C4-2B (cell line): ENCODE results near the gene CHN1.

Experiments used
- ZFX ChIP-seq: fragments of 450-650 bp; IDR thresholded peaks from 2 replicates; pipeline ENCODE4 v1.6.1; 2017
- TF ChIP-seq, protein P1 (sequence below): fragments of 450-650 bp; conservative IDR thresholded peaks from 2 replicates; pipeline ENCODE4 v1.5.1; 2017; ENCODE audit warnings: mild to moderate bottlenecking

DNA sequence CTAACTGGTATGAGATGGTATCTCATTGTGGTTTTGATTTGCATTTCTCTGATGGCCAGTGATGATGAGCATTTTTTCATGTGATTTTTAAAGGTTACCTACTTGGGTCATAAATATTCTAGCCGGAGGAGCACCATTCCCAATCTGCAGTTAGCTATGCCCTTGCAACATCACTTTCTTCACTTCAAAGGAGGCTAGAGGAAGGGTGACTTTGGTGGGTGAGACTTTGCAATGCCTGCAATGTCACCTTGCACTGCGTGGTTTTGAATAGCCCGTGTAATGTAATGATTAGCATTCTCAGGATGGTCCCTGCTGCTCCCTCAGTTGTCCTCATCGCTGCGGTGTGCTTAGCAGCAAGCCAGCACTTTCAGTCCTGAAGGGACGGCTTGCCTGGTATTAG lies 184.8 kb downstream of the CHN1 start:
- TF ChIP-seq, protein P1, sequence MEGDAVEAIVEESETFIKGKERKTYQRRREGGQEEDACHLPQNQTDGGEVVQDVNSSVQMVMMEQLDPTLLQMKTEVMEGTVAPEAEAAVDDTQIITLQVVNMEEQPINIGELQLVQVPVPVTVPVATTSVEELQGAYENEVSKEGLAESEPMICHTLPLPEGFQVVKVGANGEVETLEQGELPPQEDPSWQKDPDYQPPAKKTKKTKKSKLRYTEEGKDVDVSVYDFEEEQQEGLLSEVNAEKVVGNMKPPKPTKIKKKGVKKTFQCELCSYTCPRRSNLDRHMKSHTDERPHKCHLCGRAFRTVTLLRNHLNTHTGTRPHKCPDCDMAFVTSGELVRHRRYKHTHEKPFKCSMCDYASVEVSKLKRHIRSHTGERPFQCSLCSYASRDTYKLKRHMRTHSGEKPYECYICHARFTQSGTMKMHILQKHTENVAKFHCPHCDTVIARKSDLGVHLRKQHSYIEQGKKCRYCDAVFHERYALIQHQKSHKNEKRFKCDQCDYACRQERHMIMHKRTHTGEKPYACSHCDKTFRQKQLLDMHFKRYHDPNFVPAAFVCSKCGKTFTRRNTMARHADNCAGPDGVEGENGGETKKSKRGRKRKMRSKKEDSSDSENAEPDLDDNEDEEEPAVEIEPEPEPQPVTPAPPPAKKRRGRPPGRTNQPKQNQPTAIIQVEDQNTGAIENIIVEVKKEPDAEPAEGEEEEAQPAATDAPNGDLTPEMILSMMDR, result no peak
- TF ChIP-seq ZFX, result no peak
